AG10803 (cell line): ENCODE results near the gene HPD.
"Not testable (repeated sequence)": the region's sequence is repeated elsewhere in the genome, so short reads cannot be mapped to it uniquely, and the experiment has no call there.

Source experiments
- DNase-seq: peaks from one replicate; pipeline ENCODE4 v3.0.0; 2010; ENCODE audit warnings: low read depth
- H3K4me3 ChIP-seq: 2 replicates; pipeline ENCODE4 v1.5.1; 2011; ENCODE audit warnings: mild to moderate bottlenecking, low read length, control low read depth
- CTCF ChIP-seq: conservative IDR thresholded peaks from 2 replicates; pipeline ENCODE4 v1.5.1; 2011; ENCODE audit warnings: mild to moderate bottlenecking, low read length, control low read depth, inconsistent platforms

The HPD gene

GRCh38 chr12:121893961-121894460 is 35.4 kb upstream of the HPD start:
- DNase-seq, result peak; percentile 54
- no peak overlapping the region for H3K4me3 ChIP-seq
- TF ChIP-seq CTCF, result no peak

GRCh38 chr12:121892673-121893561 is 34.3 kb upstream of the HPD start:
- TF ChIP-seq CTCF, result no peak
- no peak overlapping the region for H3K4me3 ChIP-seq
- DNase-seq, result no peak

DNA sequence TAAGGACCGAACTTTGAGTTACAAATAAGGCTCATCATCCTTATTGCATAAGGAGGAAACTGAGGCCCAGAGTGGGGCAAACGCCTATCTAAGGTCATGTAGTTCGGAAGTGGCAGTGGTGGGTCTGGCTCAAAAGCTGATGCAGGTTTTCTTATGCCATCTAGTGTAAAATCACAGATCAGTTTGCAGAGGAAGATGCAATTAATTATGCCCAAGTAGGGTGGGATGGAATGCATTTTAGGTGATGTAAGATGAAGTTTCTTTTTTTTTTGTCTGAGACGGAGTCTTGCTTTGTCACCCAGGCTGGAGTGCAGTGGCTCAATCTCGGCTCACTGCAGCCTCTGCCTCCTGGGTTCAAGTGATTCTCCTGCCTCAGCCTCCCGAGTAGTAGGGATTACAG is 31.0 kb upstream of the HPD start:
- DNase-seq, result peak; percentile 65
- TF ChIP-seq CTCF, result 0 out of 2 replicates have a peak, but pooled peaks have one; percentile 16

DNA sequence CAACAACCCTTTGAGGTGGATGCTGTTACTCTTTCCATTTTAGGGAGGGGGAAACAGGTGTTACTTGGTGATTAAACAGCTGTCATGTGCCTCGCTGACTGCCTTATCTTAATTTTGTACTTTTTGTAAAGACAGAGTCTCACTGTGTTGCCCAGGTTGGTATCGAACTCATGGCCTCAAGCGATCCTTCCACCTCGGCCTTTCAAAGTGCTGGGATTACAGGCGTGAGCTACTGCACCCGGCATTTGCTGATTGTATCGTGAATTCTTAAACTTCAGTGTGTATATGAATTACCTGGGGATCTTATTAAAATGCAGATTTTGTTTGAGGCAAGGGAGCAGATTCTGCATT is 30.6 kb upstream of the HPD start:
- DNase-seq, result no peak
- TF ChIP-seq CTCF, result no peak
- peak overlapping the region; percentile 97 for H3K4me3 ChIP-seq

More for the DNA sequence above, 31.0 kb upstream of the HPD start:
- H3K4me3 ChIP-seq, result peak overlapping the region; percentile 97

DNA sequence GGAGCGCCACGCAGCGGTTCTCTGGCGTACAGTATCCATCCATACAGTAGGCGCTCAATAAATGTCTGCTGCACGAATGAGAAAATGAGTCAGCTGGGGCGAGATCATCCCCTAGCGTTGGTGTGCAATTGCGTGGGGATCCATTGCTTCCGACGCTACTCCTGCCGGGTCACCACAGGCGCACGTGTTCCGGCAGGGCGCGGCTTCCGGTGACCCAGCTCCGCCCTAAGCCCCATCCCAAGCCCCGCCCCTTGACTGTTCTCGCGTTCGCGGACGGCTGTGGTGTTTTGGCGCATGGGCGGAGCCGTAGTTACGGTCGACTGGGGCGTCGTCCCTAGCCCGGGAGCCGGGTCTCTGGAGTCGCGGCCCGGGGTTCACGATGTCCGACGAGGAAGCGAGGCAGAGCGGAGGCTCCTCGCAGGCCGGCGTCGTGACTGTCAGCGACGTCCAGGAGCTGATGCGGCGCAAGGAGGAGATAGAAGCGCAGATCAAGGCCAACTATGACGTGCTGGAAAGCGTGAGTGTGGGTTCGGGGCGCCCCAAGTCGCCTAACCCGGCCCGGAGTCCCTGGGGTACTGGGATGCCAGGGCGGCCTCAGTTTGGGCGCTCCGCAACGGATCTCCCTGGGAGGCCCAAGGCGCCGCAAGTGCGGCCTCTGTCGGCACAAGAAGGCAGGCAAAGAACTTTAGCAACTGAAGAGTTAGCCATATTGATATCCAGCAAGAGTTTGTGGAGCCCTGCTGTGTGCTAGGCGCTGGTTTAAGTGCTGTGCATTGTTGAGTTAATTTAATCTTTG is 30.0 kb upstream of the HPD start, which contains the start of gene PSMD9:
TSS of gene PSMD9 (plus strand) at position 313 of the 796 bp plus-strand sequence. CDS start at position 380, 67 bp downstream.
- peak; percentile 97 for DNase-seq
- peak; percentile 84 for TF ChIP-seq CTCF
- peak within 1 kb of the TSS; percentile 97 for H3K4me3 ChIP-seq

- no peak for TF ChIP-seq CTCF
- DNase-seq, result no peak
- peak overlapping the region; percentile 97 for H3K4me3 ChIP-seq
These were observed 29.4 kb upstream of the HPD start for GRCh38 chr12:121888083-121888477.

DNA sequence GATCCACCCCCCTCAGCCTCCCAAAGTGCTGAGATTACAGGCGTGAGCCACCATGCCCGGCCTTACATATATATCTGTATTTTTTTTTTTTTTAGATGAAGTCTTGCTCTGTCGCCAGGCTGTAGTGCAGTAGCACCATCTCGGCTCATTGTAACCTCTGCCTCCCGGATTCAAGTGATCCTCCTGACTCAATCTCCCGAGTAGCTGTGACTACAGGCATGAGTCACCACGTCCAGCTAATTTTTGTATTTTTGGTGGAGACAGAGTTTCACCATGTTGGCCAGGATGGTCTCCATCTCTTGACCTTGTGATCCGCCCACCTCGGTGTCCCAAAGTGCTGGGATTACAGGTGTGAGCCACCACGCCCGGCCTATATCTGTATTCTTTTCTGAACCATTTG is 26.5 kb upstream of the HPD start:
- peak; percentile 23 for DNase-seq
- H3K4me3 ChIP-seq, result not testable (repeated sequence)
